Adrenal gland (tissue), 12 donors: ENCODE results near the gene CACNA1F. TPM values are rescaled to one million over a fixed set of nuclear protein-coding genes. Genes with fewer than 3 reads are reported as not detected.

Experiments used
- DNase-seq, 7 donors: peaks; one replicate each; pipeline ENCODE4 v3.0.0-alpha.2; 2019 to 2020
- H3K27ac ChIP-seq, 5 donors: fragments of 200-600 bp; sonication (generic) in 4 of 5; 1 replicate in 3 of 5; 2 replicates in 2 of 5; pipeline versions ENCODE4 v1.5.1 to v1.8.0; 2016 to 2020; ENCODE audit warnings: mild to moderate bottlenecking in 1 of 5
- H3K27me3 ChIP-seq: fragments of 200-600 bp; 2 replicates; pipeline ENCODE4 v1.8.0; 2021
- H3K36me3 ChIP-seq, 2 donors: fragments of 200-600 bp; replicated peaks in 1 of 2; 1 replicate in 1 of 2; 2 replicates in 1 of 2; pipeline versions ENCODE4 v1.5.1 to v1.8.0; 2018 to 2022
- H3K4me1 ChIP-seq, 2 donors: fragments of 200-600 bp; replicated peaks in 1 of 2; 1 replicate in 1 of 2; 2 replicates in 1 of 2; pipeline versions ENCODE4 v1.5.1 to v1.8.0; 2018 to 2021
- H3K4me3 ChIP-seq, 4 donors: fragments of 200-600 bp; sonication (generic) in 3 of 4; one replicate each; pipeline ENCODE4 v1.5.1; 2016 to 2018
- H3K9me3 ChIP-seq, 3 donors: fragments of 200-600 bp; sonication (generic) in 1 of 3; replicated peaks in 1 of 3; 1 replicate in 2 of 3; 2 replicates in 1 of 3; pipeline versions ENCODE4 v1.5.1 to v1.8.0; 2016 to 2021
- POLR2A ChIP-seq, 2 donors: fragments of 450-650 bp; IDR thresholded peaks; one replicate each; pipeline ENCODE4 v1.6.1; 2017; ENCODE audit warnings: antibody characterized with exemption in 2 of 2, mild to moderate bottlenecking in 2 of 2, moderate library complexity in 1 of 2
- WGBS, 4 donors: extraction: QIAGEN DNeasy Blood & Tissue Kit in 2 of 4; methylation state at CpG; one replicate each; pipeline versions ENCODE4 v1.1.5 to v1.1.7; 2013 to 2017; 5-methylcytosine and 5-hydroxymethylcytosine counted together
- intact Hi-C, 2 donors: fragments of 100-400 bp; cut with DNase I; formaldehyde crosslinking; loops; one replicate each; pipeline versions ENCODE4 v1.14.1 to v1.15.0; 2022 to 2023
- polyA plus RNA-seq, 3 donors: library from polyadenylated mRNA; stranded (reverse); fragments of 200-250 nt in 2 of 3; fragments of 350-450 nt in 1 of 3; fragmentation: Illumina TruSeq in 1 of 3; extraction: RNeasy Lipid Tissue Mini Kit (QIAGEN cat#74804) in 1 of 3; gene quantifications; one replicate each; pipeline ENCODE4 v1.2.3, GENCODE V29; 2013 to 2014
- total RNA-seq, 9 donors: library from RNA; depleted of rRNA in 4 of 9; stranded (reverse); fragments of >200 nt in 4 of 9; fragments of 120-200 nt in 1 of 9; fragmentation: NEBNext Ultra II Directional in 1 of 9; extraction: Animal tissue kit (Norgen Biotek cat#: 25700) in 1 of 9; gene quantifications; one replicate each; pipeline versions ENCODE4 v1.1.0 to v1.2.4, GENCODE V29; 2013 to 2023
- TF ChIP-seq, protein P1 (sequence below), 6 experiments: fragments of 450-650 bp in 4 of 6; fragments of 200-600 bp in 2 of 6; sonication (generic) in 1 of 6; IDR thresholded peaks; 1 replicate in 5 of 6; 2 replicates in 1 of 6; pipeline versions ENCODE4 v1.5.1 to v1.8.0; 2016 to 2021; ENCODE audit warnings: antibody characterized with exemption in 6 of 6, mild to moderate bottlenecking in 2 of 6, moderate library complexity in 1 of 6
- donor health status: healthy with polysubstance abuse.
- donor health status: Bipolar disorder and iron deficiency.
- donor health status: DM: yes; HTN: yes; CAD: no.
- donor health status: DM: no; HTN: no; CAD: no.
- donor health status: DM: no; HTN: no; CAD: no.
- donor health status: DM: yes; HTN: yes; CAD: no.

The CACNA1F gene
- total and polyA plus RNA-seq, 12 donors, result 0.13 to 0.24 (median 0.17) TPM; not detected in 7

DNA sequence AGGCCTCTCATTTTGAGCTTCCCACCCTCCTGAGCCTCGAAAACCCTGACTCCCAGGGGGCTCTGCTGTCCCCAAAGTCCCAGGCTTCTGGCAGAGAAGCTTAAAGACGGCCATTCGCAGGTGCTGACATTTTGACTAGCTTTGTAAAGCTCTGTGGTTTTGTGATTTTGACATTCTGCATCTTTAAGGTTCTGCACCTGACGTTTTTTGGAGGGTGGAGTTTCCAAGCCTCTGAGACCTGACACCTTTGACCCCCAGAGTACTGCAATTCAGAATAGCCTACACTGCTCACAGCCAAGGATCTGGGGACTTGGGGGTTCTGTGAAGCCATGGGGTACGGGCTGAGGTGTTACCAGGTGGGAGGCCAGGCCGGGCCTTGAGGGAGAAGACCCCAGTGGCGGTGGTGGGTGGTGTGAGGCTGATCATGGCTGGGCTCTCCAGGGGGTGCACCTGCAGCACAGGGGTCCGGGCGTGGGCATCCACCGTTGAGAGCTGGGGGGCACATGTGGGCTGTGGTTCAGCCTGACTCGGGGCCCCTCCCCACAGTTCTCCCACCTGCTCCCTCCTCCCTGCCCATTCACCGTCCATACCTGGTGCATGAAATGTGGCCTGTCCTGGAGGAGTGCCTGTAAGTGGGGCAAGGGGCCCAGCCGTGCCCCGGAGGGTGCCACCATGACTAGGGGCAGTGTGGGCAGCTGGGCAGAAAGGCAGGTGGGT is 24.1 kb upstream of the CACNA1F start:
- Histone ChIP-seq H3K27me3 (peaks cover 4% of the 10 kb centered on the region), H3K27ac (no peak overlapping the region), H3K9me3 (no peaks in the 10 kb centered on the region), H3K4me1 (no peaks in the 10 kb centered on the region), H3K4me3 (no peak overlapping the region), H3K36me3 (no peaks in the 10 kb centered on the region)
- no peak for TF ChIP-seq POLR2A (IDR thresholded peaks at IDR 0.05)
- TF ChIP-seq, protein P1, sequence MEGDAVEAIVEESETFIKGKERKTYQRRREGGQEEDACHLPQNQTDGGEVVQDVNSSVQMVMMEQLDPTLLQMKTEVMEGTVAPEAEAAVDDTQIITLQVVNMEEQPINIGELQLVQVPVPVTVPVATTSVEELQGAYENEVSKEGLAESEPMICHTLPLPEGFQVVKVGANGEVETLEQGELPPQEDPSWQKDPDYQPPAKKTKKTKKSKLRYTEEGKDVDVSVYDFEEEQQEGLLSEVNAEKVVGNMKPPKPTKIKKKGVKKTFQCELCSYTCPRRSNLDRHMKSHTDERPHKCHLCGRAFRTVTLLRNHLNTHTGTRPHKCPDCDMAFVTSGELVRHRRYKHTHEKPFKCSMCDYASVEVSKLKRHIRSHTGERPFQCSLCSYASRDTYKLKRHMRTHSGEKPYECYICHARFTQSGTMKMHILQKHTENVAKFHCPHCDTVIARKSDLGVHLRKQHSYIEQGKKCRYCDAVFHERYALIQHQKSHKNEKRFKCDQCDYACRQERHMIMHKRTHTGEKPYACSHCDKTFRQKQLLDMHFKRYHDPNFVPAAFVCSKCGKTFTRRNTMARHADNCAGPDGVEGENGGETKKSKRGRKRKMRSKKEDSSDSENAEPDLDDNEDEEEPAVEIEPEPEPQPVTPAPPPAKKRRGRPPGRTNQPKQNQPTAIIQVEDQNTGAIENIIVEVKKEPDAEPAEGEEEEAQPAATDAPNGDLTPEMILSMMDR (IDR thresholded peaks at IDR 0.05), result no peak
- no peak for DNase-seq
- intact Hi-C loops, result no loop called here
- WGBS, 4 donors, result 71 to 84% (median 79%) methylated on average over 3 to 14 of the region's 14 CpGs

DNA sequence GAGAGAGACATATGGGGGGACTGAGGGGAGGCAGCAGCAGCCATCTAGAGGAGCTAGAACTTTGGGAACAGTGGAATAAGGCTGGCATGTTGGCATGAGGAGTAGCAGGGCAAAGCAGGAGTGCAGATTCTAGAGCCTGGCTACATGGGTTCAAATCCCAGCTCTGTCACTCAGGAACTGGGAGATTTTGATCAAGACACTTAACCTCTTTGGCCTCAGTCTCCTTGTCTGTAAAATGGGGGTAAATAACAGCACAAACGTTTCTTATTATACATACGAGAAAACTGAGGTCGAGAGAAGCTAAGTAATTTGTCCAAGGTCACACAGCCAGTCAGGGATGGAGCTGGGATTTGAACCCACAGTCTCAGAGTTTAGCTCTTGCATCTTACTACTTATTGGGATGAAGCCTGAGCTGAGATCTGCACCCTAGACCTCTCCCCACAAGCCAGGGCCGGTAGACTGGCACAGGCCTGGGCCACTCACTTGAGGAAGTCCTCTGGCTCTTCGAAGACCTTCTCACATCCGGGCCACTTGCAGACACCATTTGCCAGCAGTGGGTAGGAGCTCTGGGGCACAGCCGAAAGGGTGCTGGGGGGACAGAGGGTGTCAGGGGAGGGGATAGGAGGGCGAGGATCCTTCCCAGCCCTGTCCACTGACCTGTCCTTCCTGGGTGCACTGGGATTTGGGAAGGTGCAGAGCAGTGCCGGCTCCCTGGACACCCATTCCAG is 23.3 kb upstream of the CACNA1F start:
- Histone ChIP-seq H3K36me3 (no peaks in the 10 kb centered on the region), H3K27me3 (peaks cover 4% of the 10 kb centered on the region), H3K4me3 (no peak overlapping the region), H3K9me3 (no peaks in the 10 kb centered on the region), H3K27ac (no peak overlapping the region), H3K4me1 (no peaks in the 10 kb centered on the region)
- DNase-seq, result no peak
- WGBS, 4 donors, result 64 to 79% (median 71%) methylated on average over 7 to 9 of the region's 9 CpGs; no CpG with 5 or more reads in 1 of the 4 donors
- intact Hi-C loops, result no loop called here
- TF ChIP-seq, protein P1 (IDR thresholded peaks at IDR 0.05), result no peak
- no peak for TF ChIP-seq POLR2A (IDR thresholded peaks at IDR 0.05)

DNA sequence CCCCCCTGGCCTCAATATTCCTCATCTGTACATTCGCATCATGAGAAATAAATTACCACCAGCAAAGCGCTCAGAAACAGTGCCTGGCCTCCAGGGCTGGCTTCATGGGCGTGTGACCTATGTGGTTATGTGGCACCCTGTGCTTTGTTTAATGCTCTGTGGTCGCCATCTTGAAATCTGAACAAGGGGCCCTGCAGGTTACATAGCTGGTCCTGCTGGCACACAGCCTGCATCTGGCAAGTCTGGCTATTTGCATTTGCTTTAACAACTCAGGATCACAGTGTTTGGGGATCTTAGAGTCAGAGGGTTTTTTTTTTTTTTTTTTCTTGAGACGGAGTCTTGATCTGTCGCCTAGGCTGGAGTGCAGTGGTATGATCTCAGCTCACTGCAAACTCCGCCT is 21.5 kb upstream of the CACNA1F start:
- H3K27me3 ChIP-seq, result peaks cover 4% of the 10 kb centered on the region
- no peaks in the 10 kb centered on the region for H3K4me1 ChIP-seq
- WGBS, 4 donors, result 79 to 97% (median 88%) methylated on average over 7 of the region's 7 CpGs
- H3K36me3 ChIP-seq, result no peaks in the 10 kb centered on the region
- H3K27ac ChIP-seq, result no peak overlapping the region
- H3K4me3 ChIP-seq, result no peak overlapping the region
- no peaks in the 10 kb centered on the region for H3K9me3 ChIP-seq
- no peak for TF ChIP-seq POLR2A (IDR thresholded peaks at IDR 0.05)
- TF ChIP-seq, protein P1 (IDR thresholded peaks at IDR 0.05), result no peak
- intact Hi-C loops, result no loop called here
- DNase-seq, result no peak

DNA sequence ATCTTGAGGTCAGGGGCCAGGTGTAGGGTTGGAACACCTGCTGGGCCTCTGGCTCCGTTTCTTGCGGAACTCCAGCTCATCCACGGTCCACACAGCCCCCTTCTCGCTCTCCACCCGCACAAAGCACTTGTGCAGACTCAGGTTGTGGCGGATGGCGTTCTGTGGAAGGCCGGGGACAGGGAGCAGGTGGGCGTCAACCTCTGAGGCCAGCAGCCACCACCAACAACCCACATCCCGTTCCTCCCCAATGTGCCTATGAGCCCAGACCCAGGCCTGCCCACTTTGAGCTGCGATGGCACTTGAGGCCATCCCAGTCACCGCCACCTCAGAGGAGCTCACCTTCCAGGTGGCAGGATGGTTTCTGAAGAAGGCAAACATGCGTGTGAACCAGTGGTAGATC is 18.2 kb upstream of the CACNA1F start:
- intact Hi-C loops, result no loop called here
- DNase-seq, result no peak
- no peak overlapping the region for H3K27ac ChIP-seq
- no peaks in the 10 kb centered on the region for H3K4me1 ChIP-seq
- TF ChIP-seq POLR2A (IDR thresholded peaks at IDR 0.05), result no peak
- whole genome bisulfite sequencing, 4 donors, result 90 to 94% (median 92%) methylated on average over 3 to 13 of the region's 13 CpGs
- H3K9me3 ChIP-seq, result no peaks in the 10 kb centered on the region
- H3K27me3 ChIP-seq, result no peaks in the 10 kb centered on the region
- no peak overlapping the region for H3K4me3 ChIP-seq
- H3K36me3 ChIP-seq, result peaks cover 0 to 6% of the 10 kb centered on the region in 2 donors
